MM.1S (cell line): ENCODE data around the gene DPH2.

ENCODE experiments used
- DNase-seq: peaks from one replicate; pipeline ENCODE4 v3.0.0-alpha.2; 2015
- H2AFZ ChIP-seq: fragments of 300-600 bp; sonication (generic); 2 replicates; pipeline ENCODE4 v1.6.0; 2016; ENCODE audit warnings: antibody characterized with exemption, low read length
- H3F3A ChIP-seq: fragments of 300-600 bp; sonication (generic); 2 replicates; pipeline ENCODE4 v1.6.1; 2016; ENCODE audit warnings: mild to moderate bottlenecking, antibody characterized with exemption, low read length, moderate library complexity, mixed read lengths; ENCODE audit not compliant: insufficient read depth
- H3K27ac ChIP-seq: fragments of 300-600 bp; sonication (generic); 2 replicates; pipeline ENCODE4 v1.5.1; 2016; ENCODE audit warnings: mild to moderate bottlenecking, low read length
- H3K27me3 ChIP-seq: fragments of 300-600 bp; sonication (generic); replicated peaks from 2 replicates; pipeline ENCODE4 v1.6.0; 2016; ENCODE audit warnings: low read length; ENCODE audit not compliant: insufficient read depth
- H3K36me3 ChIP-seq: fragments of 300-600 bp; sonication (generic); replicated peaks from 2 replicates; pipeline ENCODE4 v1.6.1; 2016; ENCODE audit warnings: mild to moderate bottlenecking, low read length, mixed read lengths; ENCODE audit not compliant: insufficient read depth
- H3K4me1 ChIP-seq: fragments of 300-600 bp; sonication (generic); 2 replicates; pipeline ENCODE4 v1.6.1; 2016; ENCODE audit warnings: low read length, mixed read lengths
- H3K4me2 ChIP-seq: fragments of 300-600 bp; sonication (generic); 2 replicates; pipeline ENCODE4 v1.6.0; 2016; ENCODE audit warnings: low read depth, low read length
- H3K4me3 ChIP-seq: fragments of 300-600 bp; sonication (generic); 2 replicates; pipeline ENCODE4 v1.5.1; 2016; ENCODE audit warnings: low read length, mixed read lengths
- H3K79me2 ChIP-seq: fragments of 300-600 bp; sonication (generic); 2 replicates; pipeline ENCODE4 v1.6.1; 2016; ENCODE audit warnings: mixed run types, low read length, mixed read lengths
- H3K9ac ChIP-seq: fragments of 300-600 bp; sonication (generic); 2 replicates; pipeline ENCODE4 v1.6.1; 2016; ENCODE audit warnings: low read length, mixed read lengths
- H3K9me2 ChIP-seq: fragments of 300-600 bp; sonication (generic); replicated peaks from 2 replicates; pipeline ENCODE4 v1.6.1; 2016; ENCODE audit warnings: mild to moderate bottlenecking, low read length, mixed read lengths; ENCODE audit not compliant: insufficient read depth
- H3K9me3 ChIP-seq: fragments of 300-600 bp; sonication (generic); replicated peaks from 2 replicates; pipeline ENCODE4 v1.6.1; 2016; ENCODE audit warnings: mild to moderate bottlenecking, low read length, mixed read lengths; ENCODE audit not compliant: insufficient read depth
- H4K20me1 ChIP-seq: fragments of 300-600 bp; sonication (generic); 2 replicates; pipeline ENCODE4 v1.6.1; 2016; ENCODE audit warnings: mild to moderate bottlenecking, low read length, moderate library complexity, mixed read lengths; ENCODE audit not compliant: insufficient read depth
- CTCF ChIP-seq: fragments of 300-600 bp; sonication (generic); IDR thresholded peaks from 2 replicates; pipeline ENCODE4 v1.5.1; 2016; ENCODE audit warnings: antibody characterized with exemption, low read length, mixed read lengths
- EZH2 ChIP-seq: fragments of 300-600 bp; sonication (generic); optimal IDR thresholded peaks from 2 replicates; pipeline ENCODE3; 2017; ENCODE audit warnings: low read depth, mild to moderate bottlenecking, antibody characterized with exemption, low read length, mixed read lengths
- EZH2phosphoT487 ChIP-seq: fragments of 300-600 bp; sonication (generic); IDR thresholded peaks from 2 replicates; pipeline ENCODE4 v1.6.1; 2018; ENCODE audit warnings: antibody characterized with exemption, low read length

Gene DPH2

GRCh38 chr1:43969746-43970466, at the start of gene DPH2:
DPH2 (plus strand) TSS chr1:43970010; CDS start chr1:43970176, 166 bp downstream.
- Histone ChIP-seq H3F3A (peaks cover 14% of the 10 kb centered on the region), H3K4me2 (peak within 1 kb of the TSS; percentile 99), H3K9me2 (no peaks in the 10 kb centered on the region), H3K9me3 (no peaks in the 10 kb centered on the region), H3K36me3 (no peaks in the 10 kb centered on the region), H2AFZ (peak within 1 kb of the TSS; percentile 92), H3K9ac (peak within 1 kb of the TSS; percentile 88), H3K4me1 (peaks cover 20% of the 10 kb centered on the region), H3K27ac (no peak within 1 kb of the TSS), H3K4me3 (peak within 1 kb of the TSS; percentile 99), H3K27me3 (no peaks in the 10 kb centered on the region), H3K79me2 (peaks cover 23% of the 10 kb centered on the region), H4K20me1 (no peaks in the 10 kb centered on the region)
- peak; percentile 98 for DNase-seq
- TF ChIP-seq CTCF (no peak; the same call in 1 of the 2 replicates), EZH2 (no peak), EZH2phosphoT487 (no peak)

- Histone ChIP-seq H3K4me1 (no peaks in the 10 kb centered on the region), H3K9ac (no peak overlapping the region), H3K27ac (no peak overlapping the region), H4K20me1 (no peaks in the 10 kb centered on the region), H2AFZ (no peak overlapping the region), H3K79me2 (no peaks in the 10 kb centered on the region), H3K27me3 (no peaks in the 10 kb centered on the region), H3K4me3 (no peak overlapping the region), H3K36me3 (no peaks in the 10 kb centered on the region), H3K9me3 (no peaks in the 10 kb centered on the region), H3K4me2 (no peak overlapping the region), H3F3A (no peaks in the 10 kb centered on the region), H3K9me2 (no peaks in the 10 kb centered on the region)
- TF ChIP-seq EZH2: no peak
- no peak for TF ChIP-seq CTCF
- no peak for TF ChIP-seq EZH2phosphoT487
- no peak for DNase-seq
These were observed 48.8 kb upstream of the DPH2 start for GRCh38 chr1:43921022-43921421.

- no peak overlapping the region for H3K4me2 ChIP-seq
- H3K27ac ChIP-seq: no peak overlapping the region
- H3K79me2 ChIP-seq: no peaks in the 10 kb centered on the region
- H3K36me3 ChIP-seq: no peaks in the 10 kb centered on the region
- no peaks in the 10 kb centered on the region for H4K20me1 ChIP-seq
- H3K9me3 ChIP-seq: no peaks in the 10 kb centered on the region
- H3K9me2 ChIP-seq: no peaks in the 10 kb centered on the region
- H3K27me3 ChIP-seq: no peaks in the 10 kb centered on the region
- H3K4me1 ChIP-seq: no peaks in the 10 kb centered on the region
- TF ChIP-seq EZH2phosphoT487 (no peak), CTCF (no peak), EZH2 (no peak)
- H3K4me3 ChIP-seq: no peak overlapping the region
- no peak for DNase-seq
- no peak overlapping the region for H3K9ac ChIP-seq
- no peaks in the 10 kb centered on the region for H3F3A ChIP-seq
- no peak overlapping the region for H2AFZ ChIP-seq
These were observed 45.3 kb upstream of the DPH2 start for GRCh38 chr1:43924516-43924915.
